ENCODE data around the gene ASCC1. TPM values are rescaled to one million over a fixed set of nuclear protein-coding genes. Genes with fewer than 3 reads are reported as not detected.

ASCC1 gene
- total RNA-seq, 1 experiment from 2014 or later: 27.8 TPM

GRCh38 chr10:72072046-72072445 lies 144.0 kb downstream of the ASCC1 start:
- Histone ChIP-seq H3K4me2 (ENCODE audit: low read depth, low read length, poor library complexity, severe bottlenecking) (no peak overlapping the region), H2AFZ (ENCODE audit: low read length) (no peak overlapping the region), H3K9me3 (ENCODE audit: low read length) (no peaks in the 10 kb centered on the region), H3K27me3 (ENCODE audit: low read length) (no peaks in the 10 kb centered on the region), H3K27ac (ENCODE audit: low read length) (no peak overlapping the region), H3K9ac (ENCODE audit: low read length) (no peak overlapping the region), H4K20me1 (ENCODE audit: insufficient read depth, low read depth, low read length) (no peaks in the 10 kb centered on the region), H3K4me3 (ENCODE audit: low read length) (no peak overlapping the region), H3K36me3 (ENCODE audit: insufficient read depth, low read length) (no peaks in the 10 kb centered on the region), H3K9me2 (replicated peaks; ENCODE audit: insufficient read depth, low read length) (no peaks in the 10 kb centered on the region), H3K79me2 (ENCODE audit: low read length) (no peaks in the 10 kb centered on the region), H3K4me1 (ENCODE audit: low read length) (no peaks in the 10 kb centered on the region)
- no peak for DNase-seq

GRCh38 chr10:72069751-72070526 lies 146.1 kb downstream of the ASCC1 start:
- Histone ChIP-seq H3K27me3 (ENCODE audit: low read length) (no peaks in the 10 kb centered on the region), H3K4me2 (ENCODE audit: low read depth, low read length, poor library complexity, severe bottlenecking) (no peak overlapping the region), H3K9me3 (ENCODE audit: low read length) (no peaks in the 10 kb centered on the region), H3K4me1 (ENCODE audit: low read length) (no peaks in the 10 kb centered on the region), H3K9ac (ENCODE audit: low read length) (no peak overlapping the region), H3K9me2 (replicated peaks; ENCODE audit: insufficient read depth, low read length) (no peaks in the 10 kb centered on the region), H2AFZ (ENCODE audit: low read length) (no peak overlapping the region), H3K79me2 (ENCODE audit: low read length) (no peaks in the 10 kb centered on the region), H3K36me3 (ENCODE audit: insufficient read depth, low read length) (no peaks in the 10 kb centered on the region), H4K20me1 (ENCODE audit: insufficient read depth, low read depth, low read length) (no peaks in the 10 kb centered on the region), H3K27ac (ENCODE audit: low read length) (no peak overlapping the region), H3K4me3 (ENCODE audit: low read length) (no peak overlapping the region)
- DNase-seq: peak; percentile 47

- H3K9me2 ChIP-seq (replicated peaks; ENCODE audit: insufficient read depth, low read length): no peaks in the 10 kb centered on the region
- no peak for DNase-seq
- no peaks in the 10 kb centered on the region for H3K79me2 ChIP-seq (ENCODE audit: low read length)
- H3K4me3 ChIP-seq (ENCODE audit: low read length): no peak overlapping the region
- no peaks in the 10 kb centered on the region for H3K36me3 ChIP-seq (ENCODE audit: insufficient read depth, low read length)
- no peaks in the 10 kb centered on the region for H3K4me1 ChIP-seq (ENCODE audit: low read length)
- no peak overlapping the region for H2AFZ ChIP-seq (ENCODE audit: low read length)
- no peaks in the 10 kb centered on the region for H4K20me1 ChIP-seq (ENCODE audit: insufficient read depth, low read depth, low read length)
- H3K27me3 ChIP-seq (ENCODE audit: low read length): no peaks in the 10 kb centered on the region
- no peaks in the 10 kb centered on the region for H3K9me3 ChIP-seq (ENCODE audit: low read length)
- H3K4me2 ChIP-seq (ENCODE audit: low read depth, low read length, poor library complexity, severe bottlenecking): no peak overlapping the region
- H3K27ac ChIP-seq (ENCODE audit: low read length): no peak overlapping the region
- H3K9ac ChIP-seq (ENCODE audit: low read length): no peak overlapping the region
Observed at GRCh38 chr10:72068901-72069446, 147.1 kb downstream of the ASCC1 start.

DNA sequence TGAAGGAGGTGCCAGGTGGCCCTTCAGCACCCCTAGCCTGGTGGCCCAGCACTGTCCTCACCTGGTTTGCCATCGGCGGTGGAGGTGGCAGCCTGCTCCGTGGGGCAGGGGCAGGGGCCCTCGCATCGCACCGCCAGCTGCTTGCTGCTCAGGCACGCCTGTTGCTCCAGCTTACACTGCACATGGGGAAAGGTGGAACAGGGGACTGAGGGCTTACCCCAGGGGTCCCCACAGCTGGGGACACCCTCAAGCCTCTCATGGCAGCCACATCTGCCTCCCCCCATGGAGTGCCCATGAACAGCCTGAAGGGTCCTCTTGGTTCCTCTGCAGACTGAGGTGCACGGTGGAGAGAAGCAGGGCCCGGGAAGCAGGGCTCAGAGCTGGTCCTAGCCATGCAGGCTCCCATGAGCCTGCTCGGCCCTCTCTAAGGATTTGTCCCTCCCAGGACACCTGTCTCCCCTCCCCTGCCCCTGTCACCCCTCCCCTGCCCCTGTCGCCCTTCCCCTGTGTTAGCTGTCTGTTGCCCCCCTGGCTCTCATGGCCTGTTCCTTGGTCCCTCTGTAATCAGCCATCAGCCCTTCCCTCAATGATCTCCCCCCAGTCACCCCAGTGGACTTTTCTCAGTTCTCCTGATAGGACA lies 147.8 kb downstream of the ASCC1 start:
- H3K9me3 ChIP-seq (ENCODE audit: low read length): no peaks in the 10 kb centered on the region
- H4K20me1 ChIP-seq (ENCODE audit: insufficient read depth, low read depth, low read length): no peaks in the 10 kb centered on the region
- no peaks in the 10 kb centered on the region for H3K36me3 ChIP-seq (ENCODE audit: insufficient read depth, low read length)
- no peak overlapping the region for H3K9ac ChIP-seq (ENCODE audit: low read length)
- no peak for DNase-seq
- H3K4me2 ChIP-seq (ENCODE audit: low read depth, low read length, poor library complexity, severe bottlenecking): no peak overlapping the region
- no peaks in the 10 kb centered on the region for H3K4me1 ChIP-seq (ENCODE audit: low read length)
- H2AFZ ChIP-seq (ENCODE audit: low read length): no peak overlapping the region
- no peak overlapping the region for H3K27ac ChIP-seq (ENCODE audit: low read length)
- no peak overlapping the region for H3K4me3 ChIP-seq (ENCODE audit: low read length)
- H3K9me2 ChIP-seq (replicated peaks; ENCODE audit: insufficient read depth, low read length): no peaks in the 10 kb centered on the region
- H3K27me3 ChIP-seq (ENCODE audit: low read length): no peaks in the 10 kb centered on the region
- H3K79me2 ChIP-seq (ENCODE audit: low read length): no peaks in the 10 kb centered on the region

- Histone ChIP-seq H2AFZ (ENCODE audit: low read length) (no peak overlapping the region), H3K9me3 (ENCODE audit: low read length) (no peaks in the 10 kb centered on the region), H4K20me1 (ENCODE audit: insufficient read depth, low read depth, low read length) (no peaks in the 10 kb centered on the region), H3K27me3 (ENCODE audit: low read length) (no peaks in the 10 kb centered on the region), H3K4me3 (ENCODE audit: low read length) (no peak overlapping the region), H3K9me2 (replicated peaks; ENCODE audit: insufficient read depth, low read length) (no peaks in the 10 kb centered on the region), H3K79me2 (ENCODE audit: low read length) (no peaks in the 10 kb centered on the region), H3K4me1 (ENCODE audit: low read length) (no peaks in the 10 kb centered on the region), H3K27ac (ENCODE audit: low read length) (no peak overlapping the region), H3K9ac (ENCODE audit: low read length) (no peak overlapping the region), H3K36me3 (ENCODE audit: insufficient read depth, low read length) (no peaks in the 10 kb centered on the region), H3K4me2 (ENCODE audit: low read depth, low read length, poor library complexity, severe bottlenecking) (no peak overlapping the region)
- no peak for DNase-seq
Observed at GRCh38 chr10:72067463-72068125, 148.5 kb downstream of the ASCC1 start.

DNA sequence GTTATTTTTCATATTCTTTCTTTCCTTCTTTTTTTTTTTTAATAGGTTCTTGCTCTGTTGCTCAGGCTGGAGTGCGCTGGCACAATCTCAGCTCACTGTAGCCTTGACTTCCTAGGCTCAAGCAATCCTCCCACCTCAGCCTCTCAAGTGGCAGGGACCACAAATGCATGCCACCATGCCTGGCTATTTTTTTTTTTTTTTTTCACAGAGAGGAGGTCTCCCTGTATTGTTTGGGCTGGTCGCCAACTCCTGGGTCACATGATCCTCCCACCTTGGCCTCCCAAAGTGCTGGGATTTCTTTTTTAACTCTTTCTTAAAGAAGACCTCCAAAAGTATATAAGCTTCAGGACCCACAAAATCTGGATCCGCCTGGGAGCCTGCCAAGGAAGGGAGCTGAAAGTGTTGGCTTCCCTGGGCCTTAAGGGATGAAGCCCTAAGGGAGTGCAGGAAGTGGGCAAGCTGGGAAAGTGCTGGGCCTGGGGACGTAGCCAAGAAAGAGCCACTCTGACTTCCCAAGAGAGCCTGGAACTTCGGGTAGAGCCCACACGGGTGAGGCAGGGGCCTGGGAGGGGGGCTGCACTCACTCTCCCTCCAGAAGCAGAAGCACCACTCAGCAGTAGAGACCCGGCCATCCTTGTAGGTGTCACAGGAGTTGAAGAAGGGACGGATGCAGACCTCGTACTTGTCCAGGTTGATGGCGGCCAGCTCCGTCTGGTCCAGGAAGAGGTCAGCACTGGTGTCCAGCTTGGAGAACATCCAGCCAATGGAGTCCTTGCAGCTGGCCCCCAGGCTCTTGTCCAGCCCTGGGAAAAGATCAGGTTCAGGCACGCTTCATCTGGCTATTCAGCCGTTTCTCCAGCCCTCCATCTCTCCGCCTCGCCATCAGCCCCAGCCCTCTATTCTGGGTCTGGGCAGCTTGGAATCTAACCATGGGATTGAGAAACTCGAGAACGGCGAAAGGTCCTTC lies 149.5 kb downstream of the ASCC1 start:
- no peak for DNase-seq
- Histone ChIP-seq H3K27ac (ENCODE audit: low read length) (no peak overlapping the region), H3K9ac (ENCODE audit: low read length) (no peak overlapping the region), H3K4me1 (ENCODE audit: low read length) (no peaks in the 10 kb centered on the region), H3K36me3 (ENCODE audit: insufficient read depth, low read length) (no peaks in the 10 kb centered on the region), H4K20me1 (ENCODE audit: insufficient read depth, low read depth, low read length) (no peaks in the 10 kb centered on the region), H3K27me3 (ENCODE audit: low read length) (no peaks in the 10 kb centered on the region), H3K9me3 (ENCODE audit: low read length) (no peaks in the 10 kb centered on the region), H3K4me3 (ENCODE audit: low read length) (no peak overlapping the region), H2AFZ (ENCODE audit: low read length) (no peak overlapping the region), H3K79me2 (ENCODE audit: low read length) (no peaks in the 10 kb centered on the region), H3K9me2 (replicated peaks; ENCODE audit: insufficient read depth, low read length) (no peaks in the 10 kb centered on the region), H3K4me2 (ENCODE audit: low read depth, low read length, poor library complexity, severe bottlenecking) (no peak overlapping the region)

DNA sequence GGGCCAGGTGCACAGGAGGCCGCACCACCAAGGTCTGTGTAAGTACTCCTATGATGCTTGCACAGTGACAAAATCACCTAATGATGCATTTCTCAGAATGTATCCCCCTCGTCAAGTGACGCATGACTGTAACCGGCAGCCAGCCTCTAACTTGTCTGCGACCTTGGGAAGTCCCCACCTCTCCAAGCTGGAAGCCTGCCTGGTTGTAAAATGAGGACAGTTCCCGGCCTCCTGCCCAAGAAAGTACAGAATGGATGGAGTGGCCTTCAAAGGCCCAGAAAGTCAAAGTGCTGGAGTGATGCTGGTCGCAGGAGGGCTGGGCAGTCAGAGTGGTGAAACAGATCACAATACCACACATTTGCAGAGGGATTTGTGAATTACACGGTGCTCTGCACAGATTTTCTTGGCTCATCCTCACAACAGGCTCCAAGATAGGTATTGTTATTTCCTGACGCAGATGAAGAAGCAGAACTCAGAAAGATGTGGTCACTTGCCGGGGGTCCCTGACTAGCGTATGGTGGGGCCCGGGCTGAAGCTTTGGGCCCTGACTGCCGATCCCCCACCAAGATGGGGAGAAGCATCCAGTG lies 150.5 kb downstream of the ASCC1 start:
- Histone ChIP-seq H3K79me2 (ENCODE audit: low read length) (no peaks in the 10 kb centered on the region), H3K27ac (ENCODE audit: low read length) (no peak overlapping the region), H3K4me3 (ENCODE audit: low read length) (no peak overlapping the region), H3K9ac (ENCODE audit: low read length) (no peak overlapping the region), H4K20me1 (ENCODE audit: insufficient read depth, low read depth, low read length) (no peaks in the 10 kb centered on the region), H2AFZ (ENCODE audit: low read length) (no peak overlapping the region), H3K9me3 (ENCODE audit: low read length) (no peaks in the 10 kb centered on the region), H3K4me1 (ENCODE audit: low read length) (no peaks in the 10 kb centered on the region), H3K9me2 (replicated peaks; ENCODE audit: insufficient read depth, low read length) (no peaks in the 10 kb centered on the region), H3K36me3 (ENCODE audit: insufficient read depth, low read length) (no peaks in the 10 kb centered on the region), H3K27me3 (ENCODE audit: low read length) (no peaks in the 10 kb centered on the region), H3K4me2 (ENCODE audit: low read depth, low read length, poor library complexity, severe bottlenecking) (no peak overlapping the region)
- DNase-seq: no peak

All from Karpas-422 (cell line).